Hematopoietic multipotent progenitor cell treated with erythropoietin and hydrocortisone succinate and interleukin-3 and kit ligand, for 6 days (in vitro differentiated cells): ENCODE results near the gene IDUA.
"Not testable (repeated sequence)": the region's sequence is repeated elsewhere in the genome, so short reads cannot be mapped to it uniquely, and the experiment has no call there.

Source experiments
- DNase-seq: peaks from one replicate; pipeline ENCODE4 v3.0.0-alpha.2; 2015

IDUA gene

DNA sequence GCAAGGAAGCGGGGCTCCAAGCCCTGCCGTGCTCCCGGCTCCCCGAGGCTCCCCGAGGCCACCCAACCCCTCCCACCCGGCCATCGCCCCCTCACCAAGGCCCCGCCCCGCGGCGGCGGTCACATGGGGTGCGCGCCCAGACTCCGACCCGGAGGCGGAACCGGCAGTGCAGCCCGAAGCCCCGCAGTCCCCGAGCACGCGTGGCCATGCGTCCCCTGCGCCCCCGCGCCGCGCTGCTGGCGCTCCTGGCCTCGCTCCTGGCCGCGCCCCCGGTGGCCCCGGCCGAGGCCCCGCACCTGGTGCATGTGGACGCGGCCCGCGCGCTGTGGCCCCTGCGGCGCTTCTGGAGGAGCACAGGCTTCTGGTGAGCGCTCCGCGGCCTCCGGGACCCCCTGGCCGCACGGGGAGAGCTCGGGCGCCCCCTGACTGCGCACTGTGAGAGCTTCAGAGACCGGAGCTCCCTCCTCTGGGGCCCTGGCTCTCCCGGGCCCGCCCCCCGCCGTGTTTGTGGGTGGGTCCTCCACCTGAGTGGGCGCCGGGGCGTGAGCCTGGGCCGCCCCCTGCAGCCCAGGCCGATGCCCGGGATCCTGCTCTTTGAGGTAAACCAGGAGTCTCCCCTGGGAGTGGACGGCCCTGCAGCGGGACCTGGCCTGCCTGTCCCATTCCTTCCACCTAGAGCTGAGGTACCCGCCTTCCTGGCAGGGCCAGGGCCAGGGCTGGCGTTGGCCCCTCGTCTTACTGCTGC lies at the start of gene IDUA:
TSS of gene IDUA (plus strand) at position 166 of the 745 bp plus-strand sequence. CDS start at position 207, 41 bp downstream.
- peak; percentile 92 for DNase-seq

DNA sequence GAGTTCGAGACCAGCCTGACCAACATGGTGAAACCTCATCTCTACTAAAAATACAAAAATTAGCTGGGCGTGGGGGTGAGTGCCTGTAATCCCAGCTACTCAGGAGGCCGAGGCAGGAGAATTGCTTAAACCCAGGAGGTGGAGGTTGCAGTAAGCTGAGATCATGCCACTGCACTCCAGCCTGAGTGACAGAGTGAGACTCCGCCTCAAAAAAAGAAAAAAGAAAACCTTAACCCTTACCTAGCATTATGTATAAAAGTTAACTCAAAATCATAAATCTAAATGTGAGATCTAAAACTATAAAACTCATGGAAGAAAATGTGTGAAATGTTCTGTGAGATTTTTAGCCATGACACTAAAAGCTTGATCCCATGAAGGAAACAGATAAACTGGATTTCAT lies 47.3 kb upstream of the IDUA start:
- DNase-seq, result not testable (repeated sequence)

DNA sequence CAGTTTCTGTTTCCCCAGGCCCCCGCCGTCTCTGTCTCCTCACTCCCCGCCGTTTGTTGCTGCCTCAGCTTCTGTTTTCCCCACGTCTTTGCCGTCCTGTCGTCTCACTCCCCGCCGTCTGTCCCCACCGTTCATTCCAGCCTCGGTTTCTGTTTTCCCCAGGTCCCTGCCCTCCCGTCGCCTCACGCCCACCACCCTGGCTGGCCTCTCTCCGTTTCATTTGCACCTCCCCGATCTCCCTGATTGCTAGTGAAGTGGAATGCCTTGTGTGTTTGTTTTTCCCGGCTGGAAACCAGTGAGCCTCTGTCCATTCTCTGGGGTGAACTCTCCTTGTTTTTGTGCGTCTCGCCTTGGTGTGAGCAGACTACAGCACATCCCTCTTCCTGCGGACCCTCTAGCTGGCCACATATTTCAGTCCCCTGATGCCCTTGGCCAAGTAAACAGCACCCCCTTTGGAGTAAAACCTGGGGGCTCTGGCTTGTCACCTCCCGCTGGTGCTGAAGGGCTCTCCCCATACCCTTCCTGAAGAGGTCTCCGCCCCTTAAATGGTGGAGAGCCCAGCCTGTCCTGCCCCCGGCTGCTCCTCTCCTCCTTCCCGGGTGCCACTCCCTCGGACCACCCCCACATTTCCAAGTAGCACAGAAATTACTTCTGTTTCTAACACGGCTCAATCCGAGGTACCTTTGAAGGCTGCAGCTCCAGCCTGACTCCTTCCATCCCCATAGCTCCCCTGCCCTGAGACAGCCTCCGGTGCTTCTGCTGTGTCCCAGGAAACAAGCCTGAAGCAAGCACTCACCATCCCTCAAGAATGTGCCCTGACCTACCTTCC lies 41.4 kb upstream of the IDUA start:
- no peak for DNase-seq

DNA sequence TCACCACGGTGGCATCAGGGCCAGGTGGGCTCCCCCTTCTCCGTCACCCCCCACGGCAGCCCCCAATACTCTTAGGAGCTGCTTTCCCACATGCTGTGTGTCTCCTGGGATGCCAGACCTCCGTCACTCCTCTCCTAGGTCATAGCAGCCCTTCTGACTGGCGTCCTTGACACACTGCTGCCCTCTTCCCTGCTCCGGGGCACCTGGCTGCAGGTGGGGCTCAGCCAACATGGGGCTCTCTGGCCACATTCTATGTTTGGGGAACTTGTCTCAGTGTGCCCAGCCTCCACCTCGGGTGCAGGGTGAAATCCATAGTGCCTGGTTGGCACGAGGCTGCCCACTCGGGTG lies 40.8 kb upstream of the IDUA start:
- no peak for DNase-seq

DNA sequence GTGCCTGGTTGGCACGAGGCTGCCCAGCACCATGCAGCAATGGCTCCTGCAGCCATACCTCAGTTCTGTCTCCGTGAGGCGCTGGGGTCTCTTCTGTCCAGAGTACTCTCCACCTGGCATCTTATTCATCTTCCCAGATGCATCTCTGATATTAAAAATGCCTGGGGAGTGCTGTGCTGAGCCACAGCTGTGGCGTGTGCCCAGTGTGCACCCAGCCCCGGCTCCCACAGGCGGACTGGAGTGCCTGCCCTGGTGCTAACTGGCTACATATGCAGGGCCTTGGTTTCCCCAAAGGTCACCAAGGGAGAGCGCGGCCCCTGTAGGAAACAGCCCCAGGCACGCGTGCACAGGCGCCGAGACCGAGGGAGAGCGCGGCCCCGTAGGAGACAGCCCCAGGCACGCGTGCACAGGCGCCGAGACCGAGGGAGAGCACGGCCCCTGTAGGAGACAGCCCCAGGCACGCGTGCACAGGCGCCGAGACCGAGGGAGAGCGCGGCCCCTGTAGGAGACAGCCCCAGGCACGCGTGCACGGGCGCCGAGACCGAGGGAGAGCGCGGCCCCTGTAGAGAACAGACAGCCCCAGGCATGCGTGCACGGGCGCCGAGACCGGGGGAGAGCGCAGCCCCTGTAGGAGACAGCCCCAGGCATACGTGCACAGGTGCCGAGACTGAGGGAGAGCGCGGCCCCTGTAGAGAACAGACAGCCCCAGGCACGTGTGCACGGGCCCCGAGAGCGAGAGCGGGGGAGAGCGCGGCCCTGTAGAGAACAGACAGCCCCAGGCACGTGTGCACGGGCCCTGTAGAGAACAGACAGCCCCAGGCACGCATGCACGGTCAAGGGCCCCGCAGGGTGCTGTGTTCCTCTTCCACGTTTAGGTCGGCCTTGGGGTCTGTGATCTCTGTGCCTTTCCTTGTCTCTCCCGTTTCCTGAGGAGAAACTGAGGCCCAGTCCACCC lies 40.0 kb upstream of the IDUA start:
- DNase-seq, result no peak

DNA sequence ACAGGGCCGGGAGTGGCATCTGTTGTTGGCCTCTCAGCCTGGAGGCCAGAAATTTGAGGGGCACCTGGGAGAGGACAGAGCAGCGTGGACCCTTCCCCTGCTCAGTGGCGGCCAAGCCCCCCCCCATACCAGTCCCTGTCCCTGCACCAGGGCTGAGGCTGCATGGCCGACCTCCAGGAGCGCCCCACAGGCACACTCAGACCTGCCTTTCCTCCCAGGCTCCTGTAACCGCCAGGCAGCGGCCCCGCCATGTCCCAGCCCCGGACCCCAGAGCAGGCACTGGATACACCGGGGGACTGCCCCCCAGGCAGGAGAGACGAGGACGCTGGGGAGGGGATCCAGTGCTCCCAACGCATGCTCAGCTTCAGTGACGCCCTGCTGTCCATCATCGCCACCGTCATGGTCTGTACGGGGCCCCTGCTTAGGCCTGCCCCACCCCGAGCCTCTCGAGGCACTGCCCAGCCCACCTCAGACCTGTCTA lies 39.3 kb upstream of the IDUA start:
- DNase-seq, result no peak

DNA sequence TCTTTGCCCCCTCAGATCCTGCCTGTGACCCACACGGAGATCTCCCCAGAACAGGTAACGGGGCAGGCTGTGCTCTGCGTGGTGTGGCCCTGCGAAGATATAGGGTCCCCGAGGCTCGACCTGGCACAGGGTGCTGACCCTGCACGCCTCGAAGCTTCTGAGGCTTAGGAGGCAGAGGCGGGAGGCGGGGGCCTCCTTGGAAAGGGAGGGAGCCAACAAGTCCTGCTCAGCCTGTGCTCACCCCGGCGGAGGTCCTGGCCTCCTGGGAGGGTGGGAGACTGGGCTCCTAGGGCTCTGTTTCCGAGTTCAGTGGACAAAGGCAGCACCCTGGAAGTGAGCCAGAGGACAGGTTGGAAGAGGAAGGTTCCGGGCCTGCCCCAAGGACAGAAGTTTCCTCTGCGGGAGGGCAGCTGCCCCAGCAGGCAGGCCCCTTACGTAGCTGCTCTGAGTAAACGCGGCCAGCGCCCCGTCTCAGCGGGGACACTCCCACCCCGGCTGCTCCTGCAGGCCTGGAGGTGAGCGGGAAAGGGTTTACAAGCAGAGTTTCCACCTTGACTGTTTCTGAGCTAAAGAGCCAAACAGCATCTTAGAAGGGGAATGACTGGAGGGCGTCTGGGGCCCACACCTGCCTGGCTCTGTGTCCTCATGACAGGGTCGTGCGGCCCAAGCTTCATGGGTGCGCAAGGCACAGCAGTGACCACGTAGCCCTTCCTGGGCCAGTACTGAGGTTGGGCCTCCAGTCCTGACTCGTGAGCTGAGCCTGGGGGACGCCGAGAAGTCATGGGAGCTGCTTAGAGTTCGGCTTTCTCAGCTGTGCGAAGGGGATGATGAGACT lies 38.5 kb upstream of the IDUA start:
- no peak for DNase-seq

DNA sequence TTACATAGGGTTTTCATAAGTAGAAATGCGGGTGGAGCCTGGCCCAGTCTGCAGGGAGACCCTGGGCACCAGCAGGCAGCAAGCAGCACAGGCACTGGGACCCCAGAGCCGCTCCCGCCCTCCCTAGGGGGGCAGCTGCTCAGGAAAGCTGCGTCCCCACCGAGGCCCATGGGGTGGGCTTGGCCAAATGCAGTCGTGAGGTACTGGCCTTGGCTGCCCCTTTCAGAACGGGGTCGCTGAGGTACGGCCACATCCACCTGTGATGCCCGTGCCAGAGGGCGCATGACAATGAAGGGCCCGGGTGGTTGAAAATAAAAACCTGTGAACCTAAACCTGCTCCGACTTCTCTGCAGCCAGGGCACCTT lies 37.9 kb upstream of the IDUA start:
- DNase-seq, result no peak

DNA sequence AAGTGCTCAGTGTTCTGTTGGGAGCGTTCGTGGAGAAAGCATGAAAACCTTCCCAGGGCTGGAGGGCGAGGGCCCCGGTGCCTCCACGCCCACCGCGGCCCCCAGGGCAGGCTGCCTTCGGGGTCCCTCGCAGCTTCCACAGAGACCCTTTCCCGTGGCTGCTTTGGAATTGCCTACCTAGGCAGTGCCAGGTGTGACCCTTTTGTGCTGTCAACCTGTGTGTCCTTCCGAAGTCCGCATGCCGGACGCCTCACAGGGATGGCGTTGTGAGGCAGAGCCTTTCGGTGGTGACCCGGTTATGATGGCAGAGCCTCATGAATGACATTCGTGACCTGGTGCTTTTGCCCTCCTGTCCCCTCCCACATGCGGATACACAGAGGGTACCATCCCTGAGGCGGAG lies 37.2 kb upstream of the IDUA start:
- no peak for DNase-seq

DNA sequence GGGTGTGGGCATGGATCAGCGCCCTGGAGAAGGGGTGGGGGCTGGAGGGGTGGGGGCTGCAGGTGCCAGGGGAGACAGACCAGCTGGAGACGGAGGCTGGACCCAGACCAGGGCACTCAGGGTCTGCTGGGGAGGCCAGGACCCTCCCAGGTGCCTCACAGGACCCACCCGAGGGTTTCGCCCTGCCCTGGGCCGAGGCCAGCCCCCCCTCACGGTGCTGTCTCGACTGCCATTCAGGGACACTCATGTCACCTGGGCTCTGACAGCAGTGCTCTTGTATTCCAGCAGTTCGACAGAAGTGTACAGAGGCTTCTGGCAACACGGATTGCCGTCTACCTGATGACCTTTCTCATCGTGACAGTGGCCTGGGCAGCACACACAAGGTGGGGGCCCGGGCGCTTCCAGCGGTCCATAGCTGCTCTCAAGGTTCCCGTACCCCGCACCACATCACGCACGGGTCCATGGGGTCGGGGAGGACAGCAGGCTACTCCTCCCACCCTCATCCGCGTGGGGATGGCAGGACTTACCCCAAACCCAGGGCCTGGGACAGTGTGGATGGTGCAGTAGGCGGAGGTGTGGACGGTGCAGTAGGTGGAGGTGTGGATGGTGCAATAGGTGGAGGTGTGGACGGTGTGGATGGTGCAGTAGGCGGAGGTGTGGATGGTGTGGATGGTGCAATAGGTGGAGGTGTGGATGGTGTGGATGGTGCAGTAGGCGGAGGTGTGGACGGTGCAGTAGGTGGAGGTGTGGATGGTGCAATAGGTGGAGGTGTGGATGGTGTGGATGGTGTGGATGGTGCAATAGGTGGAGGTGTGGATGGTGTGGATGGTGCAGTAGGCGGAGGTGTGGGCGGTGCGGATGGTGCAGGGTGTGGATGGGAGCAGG lies 36.5 kb upstream of the IDUA start:
- DNase-seq, result no peak

DNA sequence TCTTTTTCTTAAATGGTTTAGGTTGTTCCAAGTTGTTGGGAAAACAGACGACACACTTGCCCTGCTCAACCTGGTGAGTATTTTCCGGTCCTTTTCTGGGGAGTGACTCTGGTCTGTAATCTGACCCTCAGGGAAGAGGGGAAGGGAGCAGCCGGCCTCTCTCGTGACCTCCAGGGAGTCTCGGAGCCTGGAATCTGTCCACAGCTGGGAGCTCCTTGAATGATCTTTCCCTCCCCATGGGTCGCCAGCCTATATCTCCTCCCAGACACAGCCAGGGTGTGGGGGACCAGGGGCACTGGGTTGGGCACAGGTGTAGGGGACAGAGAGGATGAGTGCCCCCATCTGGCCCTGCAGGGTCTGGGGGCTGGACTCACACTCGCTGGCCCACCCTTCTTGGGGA lies 35.7 kb upstream of the IDUA start:
- DNase-seq, result no peak

DNA sequence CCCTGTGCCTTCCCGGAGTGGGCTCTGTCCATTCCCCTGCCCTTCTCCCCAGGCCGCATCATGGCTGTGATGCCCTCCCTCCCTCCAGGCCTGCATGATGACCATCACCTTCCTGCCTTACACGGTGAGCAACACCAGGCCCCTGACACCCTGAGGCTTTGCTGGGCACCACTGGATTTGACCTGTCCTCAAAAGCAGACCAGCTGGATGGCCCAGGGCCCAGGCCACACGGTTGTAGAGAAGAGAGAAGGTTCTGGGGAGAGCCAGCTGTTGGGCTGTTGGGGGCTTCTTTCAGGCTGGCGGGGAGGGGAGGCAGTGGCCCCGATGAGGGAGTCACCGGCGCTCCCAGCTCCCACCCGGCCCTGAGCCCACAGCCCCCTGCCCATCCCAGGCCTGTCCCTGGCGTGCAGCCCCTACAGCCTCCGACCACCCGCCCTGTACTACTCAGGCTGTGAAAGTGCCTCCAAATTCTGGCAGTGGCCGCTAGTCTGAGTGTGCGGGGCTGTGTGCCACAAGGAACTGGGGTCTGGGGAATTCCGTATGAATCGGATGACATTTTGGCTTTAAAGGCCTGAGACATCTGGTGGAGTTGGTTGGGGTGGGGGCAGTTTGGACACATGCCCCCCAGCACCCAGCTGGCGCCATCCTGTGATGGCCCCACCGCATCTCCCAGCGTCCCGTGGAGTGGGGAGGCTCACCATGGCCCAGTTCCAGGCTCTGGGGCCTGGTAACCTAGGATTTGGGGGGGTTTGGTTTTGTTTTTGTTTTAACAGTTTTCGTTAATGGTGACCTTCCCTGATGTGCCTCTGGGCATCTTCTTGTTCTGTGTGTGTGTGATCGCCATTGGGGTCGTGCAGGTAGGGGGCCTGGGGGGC lies 35.0 kb upstream of the IDUA start:
- DNase-seq, result no peak

DNA sequence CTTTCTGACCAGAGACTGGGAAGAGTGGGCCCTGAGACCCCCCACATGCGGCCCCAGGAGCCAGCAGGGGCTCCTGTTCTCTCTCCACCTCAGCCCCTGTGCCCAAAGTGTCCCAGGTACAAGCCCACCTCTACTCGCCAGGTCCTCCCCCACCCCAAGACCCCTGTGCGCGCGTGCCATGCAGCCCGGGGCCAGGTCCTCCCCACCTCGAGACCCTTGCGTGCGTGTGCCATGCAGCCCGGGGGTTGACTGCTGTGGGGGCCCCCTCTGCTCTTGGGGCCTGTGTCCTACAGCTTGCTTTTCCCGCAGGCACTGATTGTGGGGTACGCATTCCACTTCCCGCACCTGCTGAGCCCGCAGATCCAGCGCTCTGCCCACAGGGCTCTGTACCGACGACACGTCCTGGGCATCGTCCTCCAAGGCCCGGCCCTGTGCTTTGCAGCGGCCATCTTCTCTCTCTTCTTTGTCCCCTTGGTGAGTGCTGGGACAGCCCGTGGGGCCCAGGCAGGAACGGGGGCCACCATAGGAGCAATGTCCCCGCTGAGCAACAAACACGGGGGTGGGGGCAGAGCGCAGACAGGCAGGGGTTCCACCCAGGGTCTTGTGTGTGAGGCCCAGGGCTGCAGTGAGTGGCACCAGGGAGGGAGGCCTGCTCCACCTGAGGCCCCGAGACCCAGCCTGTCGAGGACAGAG lies 33.8 kb upstream of the IDUA start:
- DNase-seq, result no peak

DNA sequence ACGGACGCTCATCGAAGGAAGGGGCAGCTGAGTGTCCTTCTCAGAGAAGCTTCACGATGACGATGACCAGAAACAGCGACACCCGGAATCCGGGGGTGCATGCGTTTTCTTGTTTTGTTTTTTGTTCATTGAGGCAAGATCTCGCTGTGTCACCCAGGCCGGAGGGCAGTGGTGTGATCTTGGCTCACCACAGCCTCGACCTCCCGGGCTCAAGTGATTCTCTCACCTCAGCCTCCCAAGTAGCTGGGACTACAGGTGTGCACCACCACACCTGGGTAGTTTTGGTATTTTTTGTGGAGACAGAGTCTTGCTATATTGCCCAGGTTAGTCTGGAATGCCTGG lies 33.3 kb upstream of the IDUA start:
- DNase-seq, result no peak

DNA sequence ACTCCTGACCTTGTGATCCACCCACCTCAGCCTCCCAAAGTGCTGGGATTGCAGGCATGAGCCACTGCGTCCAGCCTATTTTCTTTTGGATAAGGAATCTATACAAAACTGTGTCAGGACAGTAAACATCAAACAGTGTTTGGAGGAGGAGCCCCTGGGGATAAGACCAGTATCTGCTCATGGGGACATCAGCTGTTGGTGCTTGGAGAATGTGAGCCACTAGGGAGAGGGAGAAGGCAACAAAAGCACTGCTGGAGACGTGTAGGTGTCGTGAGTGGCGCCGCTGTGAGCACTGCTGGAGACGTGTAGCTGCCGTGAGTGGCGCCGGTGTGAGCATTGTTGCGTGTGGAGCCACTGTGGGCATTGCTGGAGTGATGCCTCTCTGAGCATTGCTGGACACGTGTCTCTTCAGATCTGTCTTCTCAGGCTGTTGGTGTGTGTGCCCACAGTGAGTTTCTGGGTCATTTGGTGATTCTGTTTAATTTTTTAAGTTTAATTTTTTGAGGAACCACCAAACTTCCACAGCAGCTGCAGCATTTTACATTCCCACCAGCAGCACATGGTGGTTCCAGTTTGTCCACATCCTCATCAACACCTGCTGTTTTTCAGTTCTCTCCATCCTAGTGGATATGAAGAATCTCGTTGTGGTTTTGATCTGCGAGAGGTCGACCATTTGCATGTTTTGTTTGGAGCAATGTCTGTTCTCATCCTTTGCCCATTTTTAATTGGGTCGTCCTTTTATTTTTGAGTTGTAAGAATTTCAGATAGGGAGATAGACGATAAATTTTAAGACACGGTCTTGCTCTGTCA lies 32.4 kb upstream of the IDUA start:
- no peak for DNase-seq

DNA sequence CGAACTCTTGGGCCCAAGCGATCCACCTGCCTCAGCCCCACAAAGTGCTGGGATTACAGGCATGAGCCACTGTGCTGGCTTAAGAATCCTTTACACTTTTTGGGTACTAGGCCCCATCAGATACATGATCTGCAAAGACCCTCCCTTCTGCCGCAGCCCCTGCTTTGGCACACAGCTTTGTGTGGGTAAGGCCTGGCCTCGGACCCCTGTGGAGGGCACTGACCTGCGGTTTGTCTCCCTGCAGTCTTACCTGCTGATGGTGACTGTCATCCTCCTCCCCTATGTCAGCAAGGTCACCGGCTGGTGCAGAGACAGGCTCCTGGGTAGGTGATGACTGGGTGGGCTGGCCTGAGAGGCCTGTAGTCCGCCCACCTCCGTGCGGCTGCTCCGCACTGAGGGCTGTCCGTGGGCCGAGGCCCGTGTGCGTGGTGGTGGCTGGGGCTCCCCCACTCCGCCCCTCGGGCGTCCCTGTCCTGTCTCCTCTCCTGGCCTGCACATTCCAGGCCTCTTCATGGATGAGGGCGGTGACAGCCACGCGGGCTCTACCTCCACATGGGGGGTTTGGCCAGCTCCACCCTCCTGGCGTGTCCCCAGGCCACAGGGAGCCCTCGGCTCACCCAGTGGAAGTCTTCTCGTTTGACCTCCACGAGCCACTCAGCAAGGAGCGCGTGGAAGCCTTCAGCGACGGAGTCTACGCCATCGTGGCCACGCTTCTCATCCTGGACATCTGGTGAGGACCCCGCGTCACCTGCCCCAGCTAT lies 31.5 kb upstream of the IDUA start:
- DNase-seq, result no peak

DNA sequence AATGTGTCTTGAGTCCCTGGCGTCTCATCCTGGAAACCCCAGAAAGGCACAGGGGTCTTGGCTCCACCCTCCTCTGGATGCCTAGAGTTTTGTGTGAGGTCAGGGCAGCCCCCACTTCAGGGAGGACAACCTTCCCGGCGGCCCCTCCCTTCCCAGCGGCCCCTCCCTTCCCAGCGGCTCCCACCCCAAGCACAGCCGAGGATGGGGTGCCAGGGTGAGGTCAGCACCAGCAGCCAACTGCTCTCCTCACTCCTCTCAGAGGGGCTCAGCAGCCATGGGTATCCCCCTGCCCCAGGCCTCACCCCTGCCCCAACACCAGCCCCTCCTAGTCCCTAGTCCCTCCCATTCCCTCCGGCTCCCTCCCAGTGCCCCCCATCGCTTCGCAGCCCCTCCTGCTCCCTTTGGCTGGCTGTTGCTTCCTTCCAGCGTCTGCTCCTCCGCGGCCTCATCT lies 30.9 kb upstream of the IDUA start:
- DNase-seq, result no peak
